PFSK-1 (cell line): ENCODE results near the gene LGALS14.

Experiments used
- FOXP2 ChIP-seq: optimal IDR thresholded peaks from 2 replicates; pipeline ENCODE3; 2011; ENCODE audit warnings: borderline replicate concordance, control low read depth, inconsistent platforms; ENCODE audit not compliant: insufficient read depth; ENCODE audit errors: extremely low read length, extremely low read depth
- POLR2AphosphoS5 ChIP-seq: IDR thresholded peaks from 2 replicates; pipeline ENCODE4 v1.6.1; 2012; ENCODE audit warnings: low read depth, mild to moderate bottlenecking, control low read depth, low read length, moderate library complexity
- REST ChIP-seq, 2 experiments: IDR thresholded peaks; 2 replicates each; pipeline versions ENCODE4 v1.6.1 to v1.8.0; 2011 to 2012; ENCODE audit warnings: low read depth in 2 of 2, low read length in 2 of 2, control low read depth in 1 of 2, inconsistent platforms in 1 of 2, mild to moderate bottlenecking in 1 of 2, moderate library complexity in 1 of 2; ENCODE audit not compliant: insufficient read depth in 1 of 2
- SIN3A ChIP-seq: IDR thresholded peaks from 2 replicates; pipeline ENCODE4 v1.6.1; 2012; ENCODE audit warnings: mild to moderate bottlenecking, low read length, moderate library complexity, borderline replicate concordance; ENCODE audit not compliant: insufficient read depth
- TAF1 ChIP-seq: IDR thresholded peaks from 2 replicates; pipeline ENCODE4 v1.6.1; 2012; ENCODE audit warnings: low read length, control low read depth, borderline replicate concordance; ENCODE audit not compliant: insufficient read depth

Gene LGALS14

GRCh38 chr19:39681416-39681815, 22.9 kb upstream of the LGALS14 start:
- TF ChIP-seq TAF1 = no peak
- no peak for TF ChIP-seq SIN3A
- no peak for TF ChIP-seq POLR2AphosphoS5
- TF ChIP-seq FOXP2 = no peak
- no peak for TF ChIP-seq REST (IDR thresholded peaks at IDR 0.05; ENCODE audit: insufficient read depth in 1 of 2, low read depth in 2 of 2, low read length in 2 of 2)

- TF ChIP-seq SIN3A = no peak
- no peak for TF ChIP-seq TAF1
- TF ChIP-seq REST (IDR thresholded peaks at IDR 0.05; ENCODE audit: insufficient read depth in 1 of 2, low read depth in 2 of 2, low read length in 2 of 2) = no peak
- no peak for TF ChIP-seq FOXP2
- no peak for TF ChIP-seq POLR2AphosphoS5
Observed at GRCh38 chr19:39684267-39684666, 20.0 kb upstream of the LGALS14 start.

- TF ChIP-seq TAF1 (no peak), SIN3A (no peak), FOXP2 (no peak), REST (IDR thresholded peaks at IDR 0.05; ENCODE audit: insufficient read depth in 1 of 2, low read depth in 2 of 2, low read length in 2 of 2) (no peak), POLR2AphosphoS5 (no peak)
Observed at GRCh38 chr19:39686739-39687138, 17.5 kb upstream of the LGALS14 start.

- no peak for TF ChIP-seq FOXP2
- TF ChIP-seq POLR2AphosphoS5 = no peak
- no peak for TF ChIP-seq SIN3A
- TF ChIP-seq REST (IDR thresholded peaks at IDR 0.05; ENCODE audit: insufficient read depth in 1 of 2, low read depth in 2 of 2, low read length in 2 of 2) = no peak
- TF ChIP-seq TAF1 = no peak
Observed at GRCh38 chr19:39692166-39692565, 12.1 kb upstream of the LGALS14 start.

- TF ChIP-seq TAF1 (no peak), FOXP2 (no peak), REST (IDR thresholded peaks at IDR 0.05; ENCODE audit: insufficient read depth in 1 of 2, low read depth in 2 of 2, low read length in 2 of 2) (no peak), SIN3A (no peak), POLR2AphosphoS5 (no peak)
Observed at GRCh38 chr19:39692822-39693221, 11.5 kb upstream of the LGALS14 start.
